Upper lobe of left lung (tissue), 4 donors: ENCODE results near the gene SLC9A8.

Source experiments
- POLR2AphosphoS5 ChIP-seq, 2 donors: sonication (generic); formaldehyde crosslinking; IDR thresholded peaks; one replicate each; pipeline ENCODE4 v1.5.1; 2017; ENCODE audit warnings: antibody characterized with exemption in 2 of 2
- TF ChIP-seq, protein P1 (sequence below), 6 experiments: fragments of 450-650 bp in 4 of 6; fragments of 200-600 bp in 2 of 6; sonication (generic) in 2 of 6; IDR thresholded peaks; one replicate each; pipeline ENCODE4 v1.5.1; 2016 to 2019; ENCODE audit warnings: antibody characterized with exemption in 6 of 6

DNA sequence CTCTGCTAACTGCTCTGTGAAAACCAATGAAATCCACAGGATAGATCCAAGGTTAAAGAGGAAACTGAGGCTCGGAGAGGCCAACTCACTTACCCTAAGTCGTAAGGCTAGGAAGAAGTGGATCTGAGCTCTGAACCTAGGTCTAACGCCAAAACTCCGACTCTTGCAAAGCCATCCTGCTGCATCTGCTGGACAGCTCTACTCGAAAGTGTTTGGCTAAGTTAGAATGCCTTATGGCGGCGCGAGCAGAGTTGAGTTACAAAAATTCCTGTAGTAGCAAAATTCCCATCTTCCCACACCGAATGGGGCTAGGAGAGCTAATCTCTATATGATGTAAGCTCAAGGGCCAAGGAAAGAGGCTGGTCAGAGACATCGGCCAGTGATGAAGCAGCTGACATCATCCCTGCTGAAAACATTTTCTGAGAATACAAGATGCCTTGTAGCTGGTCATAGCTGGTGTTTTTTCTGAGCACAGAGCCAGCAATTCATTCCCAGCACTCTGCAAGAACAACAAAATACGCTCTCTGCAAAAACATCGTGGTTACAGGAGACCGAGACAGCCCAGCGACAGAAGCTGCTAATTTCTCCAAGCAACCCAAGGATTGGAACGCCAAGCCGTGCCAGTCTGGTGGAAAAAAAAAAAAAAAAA, 100.9 kb downstream of the SLC9A8 start:
- TF ChIP-seq, protein P1, sequence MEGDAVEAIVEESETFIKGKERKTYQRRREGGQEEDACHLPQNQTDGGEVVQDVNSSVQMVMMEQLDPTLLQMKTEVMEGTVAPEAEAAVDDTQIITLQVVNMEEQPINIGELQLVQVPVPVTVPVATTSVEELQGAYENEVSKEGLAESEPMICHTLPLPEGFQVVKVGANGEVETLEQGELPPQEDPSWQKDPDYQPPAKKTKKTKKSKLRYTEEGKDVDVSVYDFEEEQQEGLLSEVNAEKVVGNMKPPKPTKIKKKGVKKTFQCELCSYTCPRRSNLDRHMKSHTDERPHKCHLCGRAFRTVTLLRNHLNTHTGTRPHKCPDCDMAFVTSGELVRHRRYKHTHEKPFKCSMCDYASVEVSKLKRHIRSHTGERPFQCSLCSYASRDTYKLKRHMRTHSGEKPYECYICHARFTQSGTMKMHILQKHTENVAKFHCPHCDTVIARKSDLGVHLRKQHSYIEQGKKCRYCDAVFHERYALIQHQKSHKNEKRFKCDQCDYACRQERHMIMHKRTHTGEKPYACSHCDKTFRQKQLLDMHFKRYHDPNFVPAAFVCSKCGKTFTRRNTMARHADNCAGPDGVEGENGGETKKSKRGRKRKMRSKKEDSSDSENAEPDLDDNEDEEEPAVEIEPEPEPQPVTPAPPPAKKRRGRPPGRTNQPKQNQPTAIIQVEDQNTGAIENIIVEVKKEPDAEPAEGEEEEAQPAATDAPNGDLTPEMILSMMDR (IDR thresholded peaks at IDR 0.05): no peak
- no peak for TF ChIP-seq POLR2AphosphoS5 (IDR thresholded peaks at IDR 0.05)
